ENCODE data around the gene FDXR. TPM values are rescaled to one million over a fixed set of nuclear protein-coding genes. Genes with fewer than 3 reads are reported as not detected.

FDXR gene
- total RNA-seq, 1 experiment from 2014 or later, result 39.7 TPM

DNA sequence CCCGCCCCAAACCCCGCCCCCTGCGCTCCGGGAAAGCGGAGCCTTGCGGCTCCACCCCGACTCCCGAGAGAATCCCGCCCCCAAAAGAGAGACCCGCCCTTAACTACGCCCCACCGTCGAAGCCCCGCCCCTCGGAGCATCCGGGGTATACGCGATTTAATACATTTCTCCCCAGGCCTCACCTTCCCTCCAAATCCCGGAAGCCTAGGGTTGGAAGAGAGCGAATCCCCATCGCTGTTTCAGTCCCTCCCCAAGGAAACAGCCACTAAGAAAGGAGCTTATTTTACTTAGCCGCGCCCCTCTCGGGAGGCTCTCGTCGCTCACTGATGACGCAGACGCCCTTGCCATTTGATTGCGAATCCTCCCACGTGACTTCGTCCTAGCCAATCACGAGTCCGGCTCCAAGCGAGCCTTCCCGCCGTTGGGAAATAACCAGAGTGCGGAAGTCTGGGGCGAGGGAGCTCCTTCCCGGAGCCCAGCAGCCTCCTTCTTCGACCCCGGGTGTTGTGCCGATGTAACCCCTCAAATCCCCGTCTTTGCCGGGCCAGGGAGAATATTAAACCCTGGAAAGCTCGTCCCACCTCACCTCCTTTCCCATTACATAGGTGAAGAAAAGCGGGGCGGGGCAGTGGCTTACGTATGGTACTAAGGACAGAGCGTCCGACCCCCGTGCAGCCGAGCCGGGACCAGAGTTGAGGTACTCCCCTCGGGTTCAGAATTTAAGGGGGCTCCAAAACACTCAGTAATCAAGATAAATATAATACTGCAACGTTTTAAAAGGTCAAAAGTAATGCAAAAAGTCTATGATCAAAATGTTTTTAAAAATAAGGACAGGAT, 461 bp upstream of the FDXR start:
- peak; percentile 100 for DNase-seq
- Mint-ChIP-seq H3K4me1 (peaks cover 26 to 40% of the 10 kb centered on the region in 2 experiments), H3K27me3 (ENCODE audit: low read depth) (peaks cover 2% of the 10 kb centered on the region; the same call in 1 of the 2 replicates), H3K36me3 (ENCODE audit: insufficient read depth in 1 of 3, low read depth in 3 of 3) (peaks cover 0 to 17% (median 13%) of the 10 kb centered on the region in 3 experiments; a peak in 4 of 7 replicates), H3K9me3 (no peaks in the 10 kb centered on the region), H3K4me3 (peak overlapping the region; percentile 85 to 87), H3K27ac (peak overlapping the region; percentile 95 to 99 (median 98))
- H2BK12ac ChIP-seq (ENCODE audit: insufficient read length, low read depth, low read length), result no peak overlapping the region
- H3K14ac ChIP-seq (ENCODE audit: insufficient read depth, low read length), result peak overlapping the region; percentile 99
- H3K4me2 ChIP-seq (ENCODE audit: insufficient read depth, insufficient read length, low read length), result peak overlapping the region; percentile 91
- no peak overlapping the region for H4K5ac ChIP-seq (ENCODE audit: insufficient read length, low read depth, low read length)
- no peak overlapping the region for H3K56ac ChIP-seq (ENCODE audit: insufficient read length, low read depth, low read length)
- peak overlapping the region; percentile 98 for H3K18ac ChIP-seq (ENCODE audit: insufficient read length, low read depth, low read length)
- WGBS (ENCODE audit: extremely low coverage, insufficient read length, low lambda C conversion rate), result no CpG with 5 or more reads among the region's 55 CpGs
- no peaks in the 10 kb centered on the region for H3K79me1 ChIP-seq (ENCODE audit: insufficient read depth, low read depth, low read length, poor library complexity, severe bottlenecking)
- H3K9ac ChIP-seq (ENCODE audit: extremely low read depth, insufficient read length, low read length), result peak overlapping the region; percentile 98
- TF ChIP-seq, protein P1, sequence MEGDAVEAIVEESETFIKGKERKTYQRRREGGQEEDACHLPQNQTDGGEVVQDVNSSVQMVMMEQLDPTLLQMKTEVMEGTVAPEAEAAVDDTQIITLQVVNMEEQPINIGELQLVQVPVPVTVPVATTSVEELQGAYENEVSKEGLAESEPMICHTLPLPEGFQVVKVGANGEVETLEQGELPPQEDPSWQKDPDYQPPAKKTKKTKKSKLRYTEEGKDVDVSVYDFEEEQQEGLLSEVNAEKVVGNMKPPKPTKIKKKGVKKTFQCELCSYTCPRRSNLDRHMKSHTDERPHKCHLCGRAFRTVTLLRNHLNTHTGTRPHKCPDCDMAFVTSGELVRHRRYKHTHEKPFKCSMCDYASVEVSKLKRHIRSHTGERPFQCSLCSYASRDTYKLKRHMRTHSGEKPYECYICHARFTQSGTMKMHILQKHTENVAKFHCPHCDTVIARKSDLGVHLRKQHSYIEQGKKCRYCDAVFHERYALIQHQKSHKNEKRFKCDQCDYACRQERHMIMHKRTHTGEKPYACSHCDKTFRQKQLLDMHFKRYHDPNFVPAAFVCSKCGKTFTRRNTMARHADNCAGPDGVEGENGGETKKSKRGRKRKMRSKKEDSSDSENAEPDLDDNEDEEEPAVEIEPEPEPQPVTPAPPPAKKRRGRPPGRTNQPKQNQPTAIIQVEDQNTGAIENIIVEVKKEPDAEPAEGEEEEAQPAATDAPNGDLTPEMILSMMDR (conservative IDR thresholded peaks at IDR 0.05), result no peak
- H2BK5ac ChIP-seq (ENCODE audit: insufficient read length, low read length), result no peak overlapping the region
- H2AK5ac ChIP-seq (ENCODE audit: insufficient read length, low read length), result no peak overlapping the region
- H2BK20ac ChIP-seq (ENCODE audit: low read depth, low read length, poor library complexity, severe bottlenecking), result no peak overlapping the region
- no peak overlapping the region for H3K27ac ChIP-seq (ENCODE audit: insufficient read length, low read depth, low read length)
- H3T11ph ChIP-seq (ENCODE audit: low read length), result no peak overlapping the region
- H4K8ac ChIP-seq (replicated peaks; ENCODE audit: insufficient read length, low read depth, low read length), result no peak overlapping the region
- H3K4ac ChIP-seq (ENCODE audit: low read depth, low read length), result no peak overlapping the region; the same call in 1 of the 2 replicates
- no peak overlapping the region for H3K23ac ChIP-seq (ENCODE audit: insufficient read length, low read depth, low read length)
- no peak overlapping the region for H4K91ac ChIP-seq (ENCODE audit: insufficient read length, low read depth, low read length)
- no peaks in the 10 kb centered on the region for H3K9me3 ChIP-seq (ENCODE audit: control insufficient read depth, low read depth, low read length)
- no peak overlapping the region for H2BK120ac ChIP-seq (ENCODE audit: low read depth, low read length, poor library complexity, severe bottlenecking)
- no peaks in the 10 kb centered on the region for H4K20me1 ChIP-seq (ENCODE audit: control insufficient read depth, insufficient read depth, insufficient read length)
- peaks cover 12% of the 10 kb centered on the region for H3K23me2 ChIP-seq (ENCODE audit: insufficient read length, low read depth, low read length, poor library complexity, severe bottlenecking)
- no peaks in the 10 kb centered on the region for H3K27me3 ChIP-seq (ENCODE audit: insufficient read depth, low read length)
- no peak overlapping the region for H2AFZ ChIP-seq (ENCODE audit: low read length)
- no peaks in the 10 kb centered on the region for H3K79me2 ChIP-seq (ENCODE audit: insufficient read depth, low read length)
- no peak overlapping the region for H2BK15ac ChIP-seq (ENCODE audit: low read depth, low read length)
- 0 out of 2 replicates have a peak, but pooled peaks cover 2% of the 10 kb centered on the region for H3K4me1 ChIP-seq (ENCODE audit: insufficient read depth, low read length)

Data from H9 (cell line).